ENCODE measurements around the gene OR4C45.

DNA sequence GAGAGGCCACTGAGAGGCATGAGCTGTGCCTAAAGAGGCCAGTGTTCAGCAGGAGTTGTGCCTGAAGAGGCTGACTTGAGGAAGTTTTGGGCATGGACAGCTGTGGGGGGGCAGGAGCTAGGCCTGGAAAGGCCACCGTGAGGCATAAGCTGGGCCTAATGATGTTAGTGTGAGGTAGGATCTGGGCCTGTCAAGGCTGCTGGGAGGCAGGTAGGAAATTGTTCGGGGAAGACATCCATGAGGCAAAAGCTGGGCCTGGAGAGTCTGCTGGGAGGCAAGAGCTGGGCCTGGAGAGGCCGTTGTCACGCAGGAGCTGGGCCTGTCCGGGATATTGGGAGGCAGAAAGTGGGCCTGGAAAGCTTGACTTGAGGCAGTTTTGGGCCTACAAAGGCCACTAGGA lies 44.9 kb downstream of the OR4C45 start:
- TF ChIP-seq GATA2 (IDR thresholded peaks at IDR 0.05; ENCODE audit: low read depth, low read length): no peak
- no peak for TF ChIP-seq GATA3 (IDR thresholded peaks at IDR 0.05; ENCODE audit: low read depth, low read length)

Measured in SH-SY5Y (cell line).